ENCODE measurements around the gene HDAC4. TPM values are rescaled to one million over a fixed set of nuclear protein-coding genes. Genes with fewer than 3 reads are reported as not detected.

HDAC4 gene
- total RNA-seq, 1 experiment from 2014 or later = 44.4 TPM

DNA sequence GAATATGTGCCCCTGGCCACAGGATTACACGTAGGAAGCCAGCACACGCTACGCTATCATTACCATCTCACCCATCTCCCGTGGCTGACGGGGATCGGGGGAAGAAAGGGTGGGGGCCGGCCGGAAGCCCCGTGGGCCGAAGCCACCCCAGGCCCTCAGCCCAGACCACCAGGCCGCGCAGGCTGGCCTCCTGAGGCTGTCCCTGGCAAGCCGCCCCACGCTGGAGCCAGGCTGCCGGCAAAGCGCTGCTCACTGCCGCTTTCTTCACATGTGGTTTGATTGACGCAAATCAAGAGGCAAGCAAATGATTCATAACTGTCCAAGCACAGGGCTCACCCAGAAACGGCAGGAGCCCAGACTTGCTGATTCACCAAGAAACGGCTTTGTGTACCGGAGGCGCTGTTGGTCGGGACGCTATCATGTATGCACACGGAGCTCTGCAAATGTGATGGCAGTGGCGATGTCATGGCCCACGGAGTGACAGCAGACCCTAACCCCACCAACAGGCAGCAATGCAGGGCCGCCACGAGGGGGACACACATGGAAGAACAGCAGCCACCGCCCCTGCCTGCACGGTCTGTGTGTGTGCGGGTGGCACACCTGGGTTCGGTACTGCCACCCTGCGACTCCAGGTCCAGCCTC, 125.7 kb downstream of the HDAC4 start:
- POLR2A ChIA-PET = interaction anchor here (1.2 kb wide), 1 partner anchor 126 kb away, joined by 4 read pairs; the partner anchor contains the start of gene HDAC4
- TF ChIP-seq CREM (CRISPR knock-in tag; IDR thresholded peaks at IDR 0.05) (no peak), FOXP1 (CRISPR knock-in tag; IDR thresholded peaks at IDR 0.05; ENCODE audit: borderline replicate concordance) (no peak), OVOL2 (CRISPR knock-in tag; IDR thresholded peaks at IDR 0.05; ENCODE audit: borderline replicate concordance) (no peak), MXD4 (CRISPR knock-in tag; IDR thresholded peaks at IDR 0.05; ENCODE audit: borderline replicate concordance) (no peak)
- TF ChIP-seq, protein P1, sequence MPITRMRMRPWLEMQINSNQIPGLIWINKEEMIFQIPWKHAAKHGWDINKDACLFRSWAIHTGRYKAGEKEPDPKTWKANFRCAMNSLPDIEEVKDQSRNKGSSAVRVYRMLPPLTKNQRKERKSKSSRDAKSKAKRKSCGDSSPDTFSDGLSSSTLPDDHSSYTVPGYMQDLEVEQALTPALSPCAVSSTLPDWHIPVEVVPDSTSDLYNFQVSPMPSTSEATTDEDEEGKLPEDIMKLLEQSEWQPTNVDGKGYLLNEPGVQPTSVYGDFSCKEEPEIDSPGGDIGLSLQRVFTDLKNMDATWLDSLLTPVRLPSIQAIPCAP (CRISPR knock-in tag; IDR thresholded peaks at IDR 0.05) = no peak
- TF ChIP-seq, protein P2, sequence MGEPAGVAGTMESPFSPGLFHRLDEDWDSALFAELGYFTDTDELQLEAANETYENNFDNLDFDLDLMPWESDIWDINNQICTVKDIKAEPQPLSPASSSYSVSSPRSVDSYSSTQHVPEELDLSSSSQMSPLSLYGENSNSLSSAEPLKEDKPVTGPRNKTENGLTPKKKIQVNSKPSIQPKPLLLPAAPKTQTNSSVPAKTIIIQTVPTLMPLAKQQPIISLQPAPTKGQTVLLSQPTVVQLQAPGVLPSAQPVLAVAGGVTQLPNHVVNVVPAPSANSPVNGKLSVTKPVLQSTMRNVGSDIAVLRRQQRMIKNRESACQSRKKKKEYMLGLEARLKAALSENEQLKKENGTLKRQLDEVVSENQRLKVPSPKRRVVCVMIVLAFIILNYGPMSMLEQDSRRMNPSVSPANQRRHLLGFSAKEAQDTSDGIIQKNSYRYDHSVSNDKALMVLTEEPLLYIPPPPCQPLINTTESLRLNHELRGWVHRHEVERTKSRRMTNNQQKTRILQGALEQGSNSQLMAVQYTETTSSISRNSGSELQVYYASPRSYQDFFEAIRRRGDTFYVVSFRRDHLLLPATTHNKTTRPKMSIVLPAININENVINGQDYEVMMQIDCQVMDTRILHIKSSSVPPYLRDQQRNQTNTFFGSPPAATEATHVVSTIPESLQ (CRISPR knock-in tag; IDR thresholded peaks at IDR 0.05) = no peak
- CTCF ChIA-PET = interaction anchor here (1.1 to 1.6 kb wide), 2 partner anchors 16 to 131 kb away, joined by 5 read pairs; no protein-coding TSS in a partner anchor
- no peak overlapping the region for H3K27ac Mint-ChIP-seq
- no peak for DNase-seq (ENCODE audit: low spot score)
- H3K4me3 Mint-ChIP-seq = no peak overlapping the region
- H3K9me3 Mint-ChIP-seq = no peaks in the 10 kb centered on the region
- no peak for ATAC-seq
- no peaks in the 10 kb centered on the region for H3K36me3 Mint-ChIP-seq
- no peaks in the 10 kb centered on the region for H3K27me3 Mint-ChIP-seq (ENCODE audit: low read depth)
- H3K4me1 Mint-ChIP-seq = peaks cover 45% of the 10 kb centered on the region

DNA sequence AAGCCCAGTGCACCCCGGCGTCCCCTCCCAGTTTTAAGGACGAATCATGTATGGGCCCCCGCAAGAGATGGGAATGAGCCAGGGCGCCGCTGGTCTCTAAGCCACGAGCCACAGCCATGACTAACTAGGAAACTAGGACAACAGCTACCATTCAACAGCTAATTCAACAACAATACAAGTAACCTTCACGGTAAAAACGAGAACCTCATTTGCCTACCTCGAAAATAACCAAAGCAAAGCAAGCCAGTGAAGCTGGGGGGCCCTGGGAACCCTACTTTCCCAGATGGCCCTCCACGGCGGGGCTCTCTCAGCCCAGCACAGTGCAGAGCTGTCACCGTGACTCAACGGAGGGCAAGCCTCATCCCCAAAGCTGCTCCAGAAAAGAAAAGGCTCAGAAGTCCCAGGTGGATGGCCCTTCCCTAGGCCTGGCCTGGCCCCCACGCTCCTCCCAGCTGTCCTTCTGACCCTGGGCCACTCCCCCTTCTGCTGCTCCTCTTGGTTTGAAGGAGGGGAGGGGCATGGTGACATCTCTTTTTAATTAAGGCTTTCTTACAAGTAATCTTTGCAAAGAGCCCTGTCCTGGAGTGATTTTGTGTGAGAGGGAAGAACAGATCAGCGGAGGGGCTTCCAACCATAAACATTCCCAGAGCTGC, 126.3 kb downstream of the HDAC4 start:
- ATAC-seq (peak; percentile 50), DNase-seq (ENCODE audit: low spot score) (no peak)
- H3K27ac Mint-ChIP-seq = peak overlapping the region; percentile 73; the same call in 1 of the 2 replicates
- TF ChIP-seq NFATC4 (CRISPR knock-in tag; IDR thresholded peaks at IDR 0.05) (no peak), NR3C1 (CRISPR knock-in tag; conservative IDR thresholded peaks at IDR 0.05; ENCODE audit: low read depth) (no peak), ZNF423 (CRISPR knock-in tag; IDR thresholded peaks at IDR 0.05) (no peak), TEAD1 (CRISPR knock-in tag; IDR thresholded peaks at IDR 0.05) (no peak), GABPB1 (CRISPR knock-in tag; IDR thresholded peaks at IDR 0.05) (no peak), PRRX2 (CRISPR knock-in tag; IDR thresholded peaks at IDR 0.05) (no peak), NR2C2 (CRISPR knock-in tag; IDR thresholded peaks at IDR 0.05) (no peak), TEAD4 (CRISPR knock-in tag; IDR thresholded peaks at IDR 0.05) (no peak), SOX15 (CRISPR knock-in tag; IDR thresholded peaks at IDR 0.05) (no peak), ZNF263 (CRISPR knock-in tag; IDR thresholded peaks at IDR 0.05; ENCODE audit: low read depth) (no peak)
- TF ChIP-seq, protein P3, sequence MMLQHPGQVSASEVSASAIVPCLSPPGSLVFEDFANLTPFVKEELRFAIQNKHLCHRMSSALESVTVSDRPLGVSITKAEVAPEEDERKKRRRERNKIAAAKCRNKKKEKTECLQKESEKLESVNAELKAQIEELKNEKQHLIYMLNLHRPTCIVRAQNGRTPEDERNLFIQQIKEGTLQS (CRISPR knock-in tag; conservative IDR thresholded peaks at IDR 0.05) = no peak
- peaks cover 52% of the 10 kb centered on the region for H3K4me1 Mint-ChIP-seq
- H3K36me3 Mint-ChIP-seq = no peaks in the 10 kb centered on the region
- no peaks in the 10 kb centered on the region for H3K27me3 Mint-ChIP-seq (ENCODE audit: low read depth)
- H3K9me3 Mint-ChIP-seq = no peaks in the 10 kb centered on the region
- no peak overlapping the region for H3K4me3 Mint-ChIP-seq
- ChIA-PET CTCF (interaction anchor here (1.1 to 1.6 kb wide), 3 partner anchors 17 to 131 kb away, joined by 4 to 5 read pairs (median 5); no protein-coding TSS in a partner anchor), POLR2A (interaction anchor here (1.2 kb wide), 1 partner anchor 127 kb away, joined by 4 read pairs; the partner anchor contains the start of gene HDAC4)

DNA sequence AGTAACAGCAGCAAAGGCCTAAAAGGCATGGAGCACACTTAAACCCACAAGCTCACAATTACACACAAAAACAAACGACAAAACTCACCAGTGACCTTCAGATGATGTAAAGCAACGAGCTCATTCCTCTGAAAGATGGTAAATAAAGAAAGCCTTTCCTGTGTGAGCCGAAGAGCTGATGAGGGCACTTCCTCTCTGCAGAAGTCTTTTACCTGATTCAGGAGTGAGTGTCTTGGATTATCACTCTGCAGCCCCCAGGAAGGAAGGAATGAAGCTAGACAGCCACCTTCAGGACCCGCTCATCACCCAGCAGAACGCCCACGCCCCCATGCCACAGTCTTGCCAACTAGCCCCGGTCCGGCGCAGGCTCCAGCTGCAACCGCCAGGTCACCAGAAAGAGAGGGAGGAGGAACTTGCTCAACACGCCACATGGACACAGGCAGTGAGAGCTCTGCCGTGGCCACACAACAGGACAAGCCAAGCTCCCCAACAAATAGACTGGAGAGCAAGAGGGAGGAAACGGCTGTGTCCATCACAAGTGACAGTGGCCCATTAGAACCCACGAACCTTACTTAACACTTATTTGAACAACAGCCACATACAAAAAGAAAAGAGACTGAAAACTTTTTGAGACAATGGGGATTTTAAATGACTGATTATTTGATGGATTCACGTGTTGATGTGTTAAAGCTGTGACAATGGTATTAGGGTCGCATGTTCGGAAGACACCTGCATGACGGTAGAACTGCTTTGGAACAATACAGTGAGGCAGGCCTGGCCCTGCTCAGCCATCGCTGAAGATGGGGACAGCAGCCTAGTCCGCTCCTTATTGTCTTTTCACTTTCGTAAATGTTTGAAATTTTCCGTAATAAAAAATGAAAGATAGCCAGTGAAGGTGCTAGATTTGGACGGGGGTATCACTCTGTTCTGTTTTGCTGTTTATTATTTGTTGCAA, 127.3 kb downstream of the HDAC4 start:
- H3K4me3 Mint-ChIP-seq = no peak overlapping the region
- POLR2A ChIA-PET = interaction anchor here (1.2 kb wide), 1 partner anchor 128 kb away, joined by 4 read pairs; the partner anchor contains the start of gene HDAC4
- no peaks in the 10 kb centered on the region for H3K9me3 Mint-ChIP-seq
- DNase-seq (ENCODE audit: low spot score) (no peak), ATAC-seq (no peak)
- H3K27ac Mint-ChIP-seq = peak overlapping the region; percentile 73
- H3K4me1 Mint-ChIP-seq = peaks cover 62% of the 10 kb centered on the region
- CTCF ChIA-PET = interaction anchor here (1.1 to 1.3 kb wide), 2 partner anchors 18 to 116 kb away, joined by 4 to 5 read pairs; no protein-coding TSS in a partner anchor
- no peaks in the 10 kb centered on the region for H3K27me3 Mint-ChIP-seq (ENCODE audit: low read depth)
- H3K36me3 Mint-ChIP-seq = no peaks in the 10 kb centered on the region
- TF ChIP-seq NFE2L1 (CRISPR knock-in tag; IDR thresholded peaks at IDR 0.05) (no peak), ZNF317 (CRISPR knock-in tag; IDR thresholded peaks at IDR 0.05; ENCODE audit: borderline replicate concordance, low read depth) (no peak), SMAD4 (CRISPR knock-in tag; IDR thresholded peaks at IDR 0.05) (no peak)
- TF ChIP-seq, protein P2 (CRISPR knock-in tag; IDR thresholded peaks at IDR 0.05) = no peak
- TF ChIP-seq, protein P1 (CRISPR knock-in tag; IDR thresholded peaks at IDR 0.05) = no peak
- TF ChIP-seq, protein P4, sequence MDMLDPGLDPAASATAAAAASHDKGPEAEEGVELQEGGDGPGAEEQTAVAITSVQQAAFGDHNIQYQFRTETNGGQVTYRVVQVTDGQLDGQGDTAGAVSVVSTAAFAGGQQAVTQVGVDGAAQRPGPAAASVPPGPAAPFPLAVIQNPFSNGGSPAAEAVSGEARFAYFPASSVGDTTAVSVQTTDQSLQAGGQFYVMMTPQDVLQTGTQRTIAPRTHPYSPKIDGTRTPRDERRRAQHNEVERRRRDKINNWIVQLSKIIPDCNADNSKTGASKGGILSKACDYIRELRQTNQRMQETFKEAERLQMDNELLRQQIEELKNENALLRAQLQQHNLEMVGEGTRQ (CRISPR knock-in tag; IDR thresholded peaks at IDR 0.05) = no peak

Measured in WTC11 (cell line).